PFSK-1 (cell line): ENCODE results near the gene REPS2.

Experiments used
- FOXP2 ChIP-seq: optimal IDR thresholded peaks from 2 replicates; pipeline ENCODE3; 2011; ENCODE audit warnings: borderline replicate concordance, control low read depth, inconsistent platforms; ENCODE audit not compliant: insufficient read depth; ENCODE audit errors: extremely low read length, extremely low read depth
- POLR2AphosphoS5 ChIP-seq: IDR thresholded peaks from 2 replicates; pipeline ENCODE4 v1.6.1; 2012; ENCODE audit warnings: low read depth, mild to moderate bottlenecking, control low read depth, low read length, moderate library complexity
- REST ChIP-seq, 2 experiments: IDR thresholded peaks; 2 replicates each; pipeline versions ENCODE4 v1.6.1 to v1.8.0; 2011 to 2012; ENCODE audit warnings: low read depth in 2 of 2, low read length in 2 of 2, control low read depth in 1 of 2, inconsistent platforms in 1 of 2, mild to moderate bottlenecking in 1 of 2, moderate library complexity in 1 of 2; ENCODE audit not compliant: insufficient read depth in 1 of 2
- SIN3A ChIP-seq: IDR thresholded peaks from 2 replicates; pipeline ENCODE4 v1.6.1; 2012; ENCODE audit warnings: mild to moderate bottlenecking, low read length, moderate library complexity, borderline replicate concordance; ENCODE audit not compliant: insufficient read depth
- TAF1 ChIP-seq: IDR thresholded peaks from 2 replicates; pipeline ENCODE4 v1.6.1; 2012; ENCODE audit warnings: low read length, control low read depth, borderline replicate concordance; ENCODE audit not compliant: insufficient read depth

DNA sequence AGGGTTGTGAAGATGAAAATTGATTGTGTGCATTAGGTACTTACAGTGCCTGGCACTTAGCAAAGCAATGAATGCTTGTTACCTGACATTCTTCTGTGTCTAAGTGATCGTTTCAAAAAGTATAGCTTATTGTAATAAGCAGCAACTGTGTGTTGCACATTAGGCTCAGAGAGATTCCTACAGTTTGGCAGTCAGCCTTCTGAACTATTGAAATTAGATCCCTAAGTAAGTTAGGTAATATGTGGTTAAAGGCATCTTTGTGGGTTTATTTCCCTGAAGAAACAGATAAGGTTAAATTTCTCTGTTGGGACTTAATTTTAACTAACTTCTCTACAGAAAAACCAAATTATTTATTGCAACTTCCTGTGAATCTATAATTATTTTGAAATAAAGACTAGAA is 93.4 kb downstream of the REPS2 start:
- TF ChIP-seq POLR2AphosphoS5: no peak
- no peak for TF ChIP-seq REST (IDR thresholded peaks at IDR 0.05; ENCODE audit: insufficient read depth in 1 of 2, low read depth in 2 of 2, low read length in 2 of 2)
- TF ChIP-seq TAF1: no peak
- no peak for TF ChIP-seq FOXP2
- TF ChIP-seq SIN3A: no peak
